Vagina (tissue), 2 donors: Measurements from ENCODE around the gene DTHD1.

Experiments used
- POLR2A ChIP-seq, 2 donors: fragments of 450-650 bp; IDR thresholded peaks; one replicate each; pipeline ENCODE4 v1.6.1; 2017; ENCODE audit warnings: antibody characterized with exemption in 2 of 2, mild to moderate bottlenecking in 2 of 2, moderate library complexity in 2 of 2
- POLR2AphosphoS5 ChIP-seq, 2 donors: sonication (generic); formaldehyde crosslinking; IDR thresholded peaks; one replicate each; pipeline ENCODE4 v1.9.0; 2017; ENCODE audit warnings: antibody characterized with exemption in 2 of 2, mild to moderate bottlenecking in 2 of 2, low read depth in 1 of 2; ENCODE audit not compliant: insufficient read depth in 1 of 2
- TF ChIP-seq, protein P1 (sequence below), 3 experiments: fragments of 450-650 bp in 2 of 3; fragments of 200-600 bp in 1 of 3; sonication (generic) in 1 of 3; IDR thresholded peaks; one replicate each; pipeline ENCODE4 v1.5.1; 2017 to 2019; ENCODE audit warnings: antibody characterized with exemption in 3 of 3, mild to moderate bottlenecking in 2 of 3, moderate library complexity in 2 of 3

- no peak for TF ChIP-seq POLR2AphosphoS5 (IDR thresholded peaks at IDR 0.05; ENCODE audit: insufficient read depth in 1 of 2, low read depth in 1 of 2)
- TF ChIP-seq, protein P1, sequence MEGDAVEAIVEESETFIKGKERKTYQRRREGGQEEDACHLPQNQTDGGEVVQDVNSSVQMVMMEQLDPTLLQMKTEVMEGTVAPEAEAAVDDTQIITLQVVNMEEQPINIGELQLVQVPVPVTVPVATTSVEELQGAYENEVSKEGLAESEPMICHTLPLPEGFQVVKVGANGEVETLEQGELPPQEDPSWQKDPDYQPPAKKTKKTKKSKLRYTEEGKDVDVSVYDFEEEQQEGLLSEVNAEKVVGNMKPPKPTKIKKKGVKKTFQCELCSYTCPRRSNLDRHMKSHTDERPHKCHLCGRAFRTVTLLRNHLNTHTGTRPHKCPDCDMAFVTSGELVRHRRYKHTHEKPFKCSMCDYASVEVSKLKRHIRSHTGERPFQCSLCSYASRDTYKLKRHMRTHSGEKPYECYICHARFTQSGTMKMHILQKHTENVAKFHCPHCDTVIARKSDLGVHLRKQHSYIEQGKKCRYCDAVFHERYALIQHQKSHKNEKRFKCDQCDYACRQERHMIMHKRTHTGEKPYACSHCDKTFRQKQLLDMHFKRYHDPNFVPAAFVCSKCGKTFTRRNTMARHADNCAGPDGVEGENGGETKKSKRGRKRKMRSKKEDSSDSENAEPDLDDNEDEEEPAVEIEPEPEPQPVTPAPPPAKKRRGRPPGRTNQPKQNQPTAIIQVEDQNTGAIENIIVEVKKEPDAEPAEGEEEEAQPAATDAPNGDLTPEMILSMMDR (IDR thresholded peaks at IDR 0.05), result no peak
- no peak for TF ChIP-seq POLR2A (IDR thresholded peaks at IDR 0.05)
Observed at GRCh38 chr4:36320117-36320896, 38.9 kb downstream of the DTHD1 start.
